Measurements from ENCODE around the gene VWA5B1.

DNA sequence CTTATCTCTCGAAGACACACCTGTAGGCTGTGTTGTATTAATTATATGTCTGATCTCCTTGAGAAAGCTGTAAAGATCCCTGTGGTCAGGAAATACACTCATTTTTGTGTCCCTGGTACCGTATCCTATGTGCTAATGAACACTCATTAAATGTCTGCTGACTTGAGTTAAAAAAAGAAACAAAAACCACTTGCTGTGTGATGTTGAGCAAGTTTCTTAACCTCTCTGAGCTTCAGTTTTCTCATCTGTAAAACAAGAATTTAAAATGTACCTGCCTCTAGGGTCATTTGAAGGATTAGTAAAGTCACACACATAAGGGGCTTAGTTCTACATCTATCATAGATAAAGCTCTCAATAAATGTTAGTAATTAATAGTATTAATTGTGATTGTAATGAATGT, 91.3 kb downstream of the VWA5B1 start:
- TF ChIP-seq, protein P1, sequence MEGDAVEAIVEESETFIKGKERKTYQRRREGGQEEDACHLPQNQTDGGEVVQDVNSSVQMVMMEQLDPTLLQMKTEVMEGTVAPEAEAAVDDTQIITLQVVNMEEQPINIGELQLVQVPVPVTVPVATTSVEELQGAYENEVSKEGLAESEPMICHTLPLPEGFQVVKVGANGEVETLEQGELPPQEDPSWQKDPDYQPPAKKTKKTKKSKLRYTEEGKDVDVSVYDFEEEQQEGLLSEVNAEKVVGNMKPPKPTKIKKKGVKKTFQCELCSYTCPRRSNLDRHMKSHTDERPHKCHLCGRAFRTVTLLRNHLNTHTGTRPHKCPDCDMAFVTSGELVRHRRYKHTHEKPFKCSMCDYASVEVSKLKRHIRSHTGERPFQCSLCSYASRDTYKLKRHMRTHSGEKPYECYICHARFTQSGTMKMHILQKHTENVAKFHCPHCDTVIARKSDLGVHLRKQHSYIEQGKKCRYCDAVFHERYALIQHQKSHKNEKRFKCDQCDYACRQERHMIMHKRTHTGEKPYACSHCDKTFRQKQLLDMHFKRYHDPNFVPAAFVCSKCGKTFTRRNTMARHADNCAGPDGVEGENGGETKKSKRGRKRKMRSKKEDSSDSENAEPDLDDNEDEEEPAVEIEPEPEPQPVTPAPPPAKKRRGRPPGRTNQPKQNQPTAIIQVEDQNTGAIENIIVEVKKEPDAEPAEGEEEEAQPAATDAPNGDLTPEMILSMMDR (conservative IDR thresholded peaks at IDR 0.05), result no peak
- no peak for TF ChIP-seq ZFX (IDR thresholded peaks at IDR 0.05)
